Thyroid gland (tissue), 4 donors: ENCODE measurements around the gene GFI1. TPM values are rescaled to one million over a fixed set of nuclear protein-coding genes. Genes with fewer than 3 reads are reported as not detected.

Source experiments
- DNase-seq, 2 donors: peaks; one replicate each; pipeline ENCODE4 v3.0.0-alpha.2; 2019
- H3K27ac ChIP-seq, 3 donors: fragments of 200-600 bp; sonication (generic); 1 replicate in 2 of 3; 2 replicates in 1 of 3; pipeline ENCODE4 v1.5.1; 2016 to 2019; ENCODE audit warnings: mild to moderate bottlenecking in 1 of 3, moderate library complexity in 1 of 3
- H3K27me3 ChIP-seq: fragments of 200-600 bp; sonication (generic); one replicate; pipeline ENCODE4 v1.5.1; 2019
- H3K36me3 ChIP-seq, 2 donors: fragments of 200-600 bp; sonication (generic); one replicate each; pipeline ENCODE4 v1.5.1; 2016 to 2019
- H3K4me1 ChIP-seq, 2 donors: fragments of 200-600 bp; sonication (generic); one replicate each; pipeline ENCODE4 v1.5.1; 2017 to 2019
- H3K4me3 ChIP-seq, 3 donors: fragments of 200-600 bp; sonication (generic); replicated peaks in 1 of 3; 1 replicate in 2 of 3; 2 replicates in 1 of 3; pipeline ENCODE4 v1.5.1; 2016; ENCODE audit warnings: mild to moderate bottlenecking in 1 of 3
- H3K9me3 ChIP-seq: fragments of 200-600 bp; sonication (generic); one replicate; pipeline ENCODE4 v1.5.1; 2017
- CTCF ChIP-seq, 6 experiments: fragments of 200-600 bp in 3 of 6; fragments of 450-650 bp in 3 of 6; sonication (generic) in 3 of 6; IDR thresholded peaks; one replicate each; pipeline ENCODE4 v1.5.1; 2016 to 2019; ENCODE audit warnings: antibody characterized with exemption in 6 of 6, mild to moderate bottlenecking in 2 of 6, inconsistent platforms in 1 of 6, moderate library complexity in 1 of 6
- POLR2A ChIP-seq, 2 donors: fragments of 450-650 bp; IDR thresholded peaks; one replicate each; pipeline ENCODE4 v1.6.1; 2017; ENCODE audit warnings: antibody characterized with exemption in 2 of 2, mild to moderate bottlenecking in 2 of 2, moderate library complexity in 1 of 2
- WGBS, 2 donors: methylation state at CpG; one replicate each; pipeline ENCODE4 v1.1.5; 2017; 5-methylcytosine and 5-hydroxymethylcytosine counted together
- intact Hi-C: fragments of 100-400 bp; cut with DNase I; formaldehyde crosslinking; loops from one replicate; pipeline ENCODE4 v1.15.1; 2023
- total RNA-seq, 4 donors: library from RNA; depleted of rRNA; stranded (reverse); fragments of >200 nt; gene quantifications; one replicate each; pipeline ENCODE4 v1.2.3, GENCODE V29; 2016

Gene GFI1
- total RNA-seq, 4 donors from 2014 or later: 0.27 to 1.8 (median 0.47) TPM

GRCh38 chr1:92447033-92447681, 39.6 kb downstream of the GFI1 start:
- Histone ChIP-seq H3K9me3 (no peaks in the 10 kb centered on the region), H3K4me1 (no peaks in the 10 kb centered on the region), H3K4me3 (no peak overlapping the region), H3K27ac (no peak overlapping the region), H3K36me3 (no peaks in the 10 kb centered on the region), H3K27me3 (no peaks in the 10 kb centered on the region)
- intact Hi-C loops: no loop called here
- no peak for DNase-seq
- TF ChIP-seq CTCF (IDR thresholded peaks at IDR 0.05): no peak
- no peak for TF ChIP-seq POLR2A (IDR thresholded peaks at IDR 0.05)
- WGBS, 2 donors: 46 to 49% methylated on average over 3 of the region's 3 CpGs

GRCh38 chr1:92446546-92446945, 40.2 kb downstream of the GFI1 start:
- no peak overlapping the region for H3K27ac ChIP-seq
- intact Hi-C loops: no loop called here
- WGBS, 2 donors: 61 to 79% methylated on average over 2 of the region's 2 CpGs

GRCh38 chr1:92445865-92446264, 40.9 kb downstream of the GFI1 start:
- no peaks in the 10 kb centered on the region for H3K27me3 ChIP-seq
- TF ChIP-seq POLR2A (IDR thresholded peaks at IDR 0.05) (no peak), CTCF (IDR thresholded peaks at IDR 0.05) (no peak)
- no peak overlapping the region for H3K4me3 ChIP-seq
- no peaks in the 10 kb centered on the region for H3K9me3 ChIP-seq
- H3K4me1 ChIP-seq: no peaks in the 10 kb centered on the region
- H3K36me3 ChIP-seq: no peaks in the 10 kb centered on the region
- DNase-seq: no peak
- intact Hi-C loops: no loop called here
- 89 to 90% methylated on average over 2 of the region's 2 CpGs for WGBS, 2 donors
- no peak overlapping the region for H3K27ac ChIP-seq

More at GRCh38 chr1:92446546-92446945, 40.2 kb downstream of the GFI1 start:
- Histone ChIP-seq H3K36me3 (no peaks in the 10 kb centered on the region), H3K9me3 (no peaks in the 10 kb centered on the region), H3K4me3 (no peak overlapping the region), H3K4me1 (no peaks in the 10 kb centered on the region), H3K27me3 (no peaks in the 10 kb centered on the region)
- DNase-seq: no peak
- no peak for TF ChIP-seq POLR2A (IDR thresholded peaks at IDR 0.05)
- no peak for TF ChIP-seq CTCF (IDR thresholded peaks at IDR 0.05)

GRCh38 chr1:92444351-92444750, 42.4 kb downstream of the GFI1 start:
- intact Hi-C loops: no loop called here
- WGBS, 2 donors: 83 to 84% methylated on average over 1 of the region's 1 CpG
- Histone ChIP-seq H3K27ac (no peak overlapping the region), H3K27me3 (no peaks in the 10 kb centered on the region), H3K9me3 (no peaks in the 10 kb centered on the region), H3K36me3 (no peaks in the 10 kb centered on the region), H3K4me1 (no peaks in the 10 kb centered on the region), H3K4me3 (no peak overlapping the region)
- TF ChIP-seq POLR2A (IDR thresholded peaks at IDR 0.05) (no peak), CTCF (IDR thresholded peaks at IDR 0.05) (no peak)
- no peak for DNase-seq

GRCh38 chr1:92443893-92444292, 42.8 kb downstream of the GFI1 start:
- 82 to 83% methylated on average over 3 of the region's 3 CpGs for WGBS, 2 donors
- Histone ChIP-seq H3K9me3 (no peaks in the 10 kb centered on the region), H3K36me3 (no peaks in the 10 kb centered on the region), H3K4me1 (no peaks in the 10 kb centered on the region), H3K4me3 (no peak overlapping the region), H3K27ac (no peak overlapping the region), H3K27me3 (no peaks in the 10 kb centered on the region)
- no peak for DNase-seq
- intact Hi-C loops: no loop called here
- TF ChIP-seq POLR2A (IDR thresholded peaks at IDR 0.05) (no peak), CTCF (IDR thresholded peaks at IDR 0.05) (no peak)
